Endothelial cell of umbilical vein (primary cell): ENCODE measurements around the gene PCP2. TPM values are rescaled to one million over a fixed set of nuclear protein-coding genes. Genes with fewer than 3 reads are reported as not detected.

Source experiments
- BruUV-seq: library from RNA; stranded (reverse); fragments of 400-500 nt; replicated peaks from 2 replicates; lab custom pipeline; 2021; lab: Mats Ljungman, UMichigan
- CTCF ChIA-PET: fragments of 300-600, 350-600 bp; sonication (Branson Sonifier 250); formaldehyde crosslinking; loops from one replicate; lab custom pipeline; 2021; ENCODE audit warnings: antibody characterized with exemption, inconsistent platforms; lab: Charles Lee
- POLR2A ChIA-PET: fragments of 300-600, 350-600 bp; sonication (Branson Sonifier 250); formaldehyde crosslinking; loops from one replicate; lab custom pipeline; 2021; ENCODE audit warnings: antibody characterized with exemption, inconsistent platforms; lab: Charles Lee
- DNase-seq: peaks from one replicate; pipeline ENCODE4 v3.0.0-alpha.2; 2011; ENCODE audit warnings: low read depth, low spot score
- FAIRE-seq: peaks from 2 replicates; lab custom pipeline; 2011; peaks lifted over from hg19 to GRCh38; lab: Jason Lieb, UNC
- H2AFZ ChIP-seq: 2 replicates; pipeline ENCODE4 v1.6.0; 2012; ENCODE audit warnings: low read depth, low read length, control low read depth, inconsistent platforms
- H3K27ac ChIP-seq: 2 replicates; pipeline ENCODE4 v1.5.1; 2011; ENCODE audit warnings: low read depth, mild to moderate bottlenecking, control low read depth, low read length, moderate library complexity; ENCODE audit not compliant: insufficient read depth
- H3K27me3 ChIP-seq, 2 experiments: 2 replicates each; pipeline versions ENCODE4 v1.6.0 to v1.6.1; 2011; ENCODE audit warnings: low read length in 2 of 2, mixed read lengths in 1 of 2; ENCODE audit not compliant: control insufficient read depth in 2 of 2, insufficient read depth in 2 of 2
- H3K36me3 ChIP-seq, 2 experiments: 2 replicates in 1 of 2; 3 replicates in 1 of 2; pipeline ENCODE4 v1.5.1; 2011; ENCODE audit warnings: low read length in 2 of 2, mild to moderate bottlenecking in 1 of 2, moderate library complexity in 1 of 2; ENCODE audit not compliant: control insufficient read depth in 2 of 2, insufficient read depth in 2 of 2; ENCODE audit errors: extremely low read depth in 1 of 2
- H3K4me1 ChIP-seq: 3 replicates; pipeline ENCODE4 v1.5.1; 2011; ENCODE audit warnings: mild to moderate bottlenecking, low read length; ENCODE audit not compliant: control insufficient read depth, insufficient read depth; ENCODE audit errors: extremely low read depth
- H3K4me2 ChIP-seq: 2 replicates; pipeline ENCODE4 v1.6.1; 2011; ENCODE audit warnings: low read length, control low read depth, mixed read lengths; ENCODE audit not compliant: insufficient read depth
- H3K4me3 ChIP-seq, 3 experiments: fragments of 200-600 bp in 1 of 3; sonication (generic), shearing (Covaris generic) in 1 of 3; replicated peaks in 1 of 3; 2 replicates each; pipeline ENCODE4 v1.5.1; 2011 to 2016; ENCODE audit warnings: control low read depth in 3 of 3, low read length in 3 of 3, mild to moderate bottlenecking in 2 of 3, inconsistent platforms in 1 of 3, low read depth in 1 of 3, moderate library complexity in 1 of 3; ENCODE audit not compliant: insufficient read depth in 1 of 3
- H3K79me2 ChIP-seq: 2 replicates; pipeline ENCODE4 v1.6.0; 2012; ENCODE audit warnings: low read length, inconsistent platforms; ENCODE audit not compliant: control insufficient read depth, insufficient read depth
- H3K9ac ChIP-seq: replicated peaks from 2 replicates; pipeline ENCODE3; 2011; ENCODE audit warnings: low read length, control low read depth; ENCODE audit not compliant: insufficient read depth; ENCODE audit errors: extremely low read depth
- H3K9me1 ChIP-seq: replicated peaks from 3 replicates; pipeline ENCODE4 v1.6.0; 2011; ENCODE audit warnings: mild to moderate bottlenecking, low read length; ENCODE audit not compliant: control insufficient read depth, insufficient read depth; ENCODE audit errors: extremely low read depth
- H3K9me3 ChIP-seq: replicated peaks from 2 replicates; pipeline ENCODE4 v1.5.1; 2012; ENCODE audit warnings: low read length, inconsistent platforms; ENCODE audit not compliant: control insufficient read depth, insufficient read depth
- H4K20me1 ChIP-seq: replicated peaks from 2 replicates; pipeline ENCODE3; 2011; ENCODE audit warnings: mild to moderate bottlenecking, low read length; ENCODE audit not compliant: control insufficient read depth, insufficient read depth; ENCODE audit errors: extremely low read depth
- GATA2 ChIP-seq: IDR thresholded peaks from 2 replicates; pipeline ENCODE4 v1.7.0; 2011; ENCODE audit warnings: low read depth, mild to moderate bottlenecking, moderate library complexity, mixed read lengths, low read length; ENCODE audit not compliant: insufficient read length, insufficient read depth
- MYC ChIP-seq: IDR thresholded peaks from one replicate; pipeline ENCODE4 v1.6.1; 2011; ENCODE audit warnings: mild to moderate bottlenecking, low read depth, low read length
- POLR2A ChIP-seq: IDR thresholded peaks from 2 replicates; pipeline ENCODE4 v1.6.1; 2012; ENCODE audit warnings: low read depth, mild to moderate bottlenecking, control low read depth, low read length
- POLR2AphosphoS5 ChIP-seq: IDR thresholded peaks from 2 replicates; pipeline ENCODE4 v1.6.1; 2012; ENCODE audit warnings: low read depth, mild to moderate bottlenecking, control low read depth, low read length, moderate library complexity; ENCODE audit not compliant: insufficient read depth
- dilution Hi-C: fragments of 300-500 bp; cut with MboI; formaldehyde crosslinking; loops from one replicate; pipeline ENCODE4 v1.15.0; 2019; ENCODE audit warnings: low sequenced_read_pairs; ENCODE audit not compliant: extremely low pct_ligation_motif_present
- intact Hi-C: fragments of 100-400 bp; cut with micrococcal nuclease; formaldehyde crosslinking; loops from one replicate; pipeline ENCODE4 v1.10.0; 2022
- polyA plus RNA-seq, 4 experiments: library from polyadenylated mRNA; depleted of rRNA in 3 of 4; stranded (reverse) in 3 of 4; unstranded in 1 of 4; fragments of >200 nt; gene quantifications; 2 replicates each; pipeline versions ENCODE4 v1.2.1 to v1.2.3, GENCODE V29; 2011 to 2012; ENCODE audit warnings: missing spikeins in 1 of 4
- total RNA-seq: library from RNA; stranded (reverse); gene quantifications from 2 replicates; pipeline ENCODE4 v1.2.3, GENCODE V29; 2021
- TF ChIP-seq, protein P1 (sequence below), 2 donors: IDR thresholded peaks; 1 replicate in 1 of 2; 2 replicates in 1 of 2; pipeline ENCODE4 v1.5.1; 2011; ENCODE audit warnings: low read length in 2 of 2, mild to moderate bottlenecking in 2 of 2, moderate library complexity in 2 of 2, control low read depth in 1 of 2, inconsistent platforms in 1 of 2, low read depth in 1 of 2; ENCODE audit not compliant: insufficient read depth in 1 of 2; ENCODE audit errors: extremely low read depth in 1 of 2

Gene PCP2
- total and polyA plus RNA-seq, 2 donors (not counting 3 experiments of a cell fraction or from before 2014, with no cell fraction given): not detected

GRCh38 chr19:7658219-7658686 is 24.7 kb upstream of the PCP2 start:
- intact Hi-C loops: no loop called here

GRCh38 chr19:7657131-7657751 is 23.7 kb upstream of the PCP2 start:
- H3K9me3 ChIP-seq: no peaks in the 10 kb centered on the region
- no peak overlapping the region for H2AFZ ChIP-seq
- no peaks in the 10 kb centered on the region for H3K9me1 ChIP-seq
- intact Hi-C loops: no loop called here
- POLR2A ChIA-PET: no interaction called here
- H3K27me3 ChIP-seq: no peaks in the 10 kb centered on the region
- H3K36me3 ChIP-seq: no peaks in the 10 kb centered on the region
- no peak overlapping the region for H3K9ac ChIP-seq
- TF ChIP-seq POLR2A (no peak), MYC (no peak), POLR2AphosphoS5 (no peak)
- TF ChIP-seq, protein P1, sequence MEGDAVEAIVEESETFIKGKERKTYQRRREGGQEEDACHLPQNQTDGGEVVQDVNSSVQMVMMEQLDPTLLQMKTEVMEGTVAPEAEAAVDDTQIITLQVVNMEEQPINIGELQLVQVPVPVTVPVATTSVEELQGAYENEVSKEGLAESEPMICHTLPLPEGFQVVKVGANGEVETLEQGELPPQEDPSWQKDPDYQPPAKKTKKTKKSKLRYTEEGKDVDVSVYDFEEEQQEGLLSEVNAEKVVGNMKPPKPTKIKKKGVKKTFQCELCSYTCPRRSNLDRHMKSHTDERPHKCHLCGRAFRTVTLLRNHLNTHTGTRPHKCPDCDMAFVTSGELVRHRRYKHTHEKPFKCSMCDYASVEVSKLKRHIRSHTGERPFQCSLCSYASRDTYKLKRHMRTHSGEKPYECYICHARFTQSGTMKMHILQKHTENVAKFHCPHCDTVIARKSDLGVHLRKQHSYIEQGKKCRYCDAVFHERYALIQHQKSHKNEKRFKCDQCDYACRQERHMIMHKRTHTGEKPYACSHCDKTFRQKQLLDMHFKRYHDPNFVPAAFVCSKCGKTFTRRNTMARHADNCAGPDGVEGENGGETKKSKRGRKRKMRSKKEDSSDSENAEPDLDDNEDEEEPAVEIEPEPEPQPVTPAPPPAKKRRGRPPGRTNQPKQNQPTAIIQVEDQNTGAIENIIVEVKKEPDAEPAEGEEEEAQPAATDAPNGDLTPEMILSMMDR (IDR thresholded peaks at IDR 0.05; ENCODE audit: extremely low read depth in 1 of 2, insufficient read depth in 1 of 2, low read depth in 1 of 2, low read length in 2 of 2): no peak
- CTCF ChIA-PET: interaction anchor here (1.5 to 3.8 kb wide), 3 partner anchors 23 to 142 kb away, joined by 5 to 23 read pairs (median 11); partner anchors contain the start of gene TRAPPC5
- no peak overlapping the region for H3K4me2 ChIP-seq
- H3K4me1 ChIP-seq: peaks cover 11% of the 10 kb centered on the region
- H3K79me2 ChIP-seq: no peaks in the 10 kb centered on the region
- H3K27ac ChIP-seq: no peak overlapping the region
- dilution Hi-C loops: no loop called here
- no peak for DNase-seq
- BruUV-seq: no TSS peak
- no peak overlapping the region for H3K4me3 ChIP-seq
- H4K20me1 ChIP-seq: no peaks in the 10 kb centered on the region
- FAIRE-seq: no peak

More at GRCh38 chr19:7658219-7658686, 24.7 kb upstream of the PCP2 start:
- CTCF ChIA-PET: interaction anchor here (1.7 kb wide), 1 partner anchor 22 kb away, joined by 6 read pairs; the partner anchor contains the start of gene TRAPPC5
- Histone ChIP-seq H3K79me2 (no peaks in the 10 kb centered on the region), H3K9me3 (no peaks in the 10 kb centered on the region), H3K4me1 (peaks cover 10% of the 10 kb centered on the region), H3K27me3 (no peaks in the 10 kb centered on the region), H3K27ac (no peak overlapping the region), H3K4me2 (no peak overlapping the region), H3K9ac (no peak overlapping the region), H3K36me3 (no peaks in the 10 kb centered on the region), H3K4me3 (no peak overlapping the region), H2AFZ (no peak overlapping the region), H4K20me1 (no peaks in the 10 kb centered on the region), H3K9me1 (no peaks in the 10 kb centered on the region)
- FAIRE-seq (no peak), DNase-seq (no peak)
- BruUV-seq: no TSS peak
- TF ChIP-seq, protein P1 (IDR thresholded peaks at IDR 0.05; ENCODE audit: extremely low read depth in 1 of 2, insufficient read depth in 1 of 2, low read depth in 1 of 2, low read length in 2 of 2): no peak
- TF ChIP-seq GATA2: no peak
- dilution Hi-C loops: no loop called here
- POLR2A ChIA-PET: interaction anchor here (0.5 kb wide), 1 partner anchor 14 kb away, joined by 7 read pairs; no protein-coding TSS in a partner anchor
